Stimulated activated CD4-positive, alpha-beta T cell treated with anti-CD3 and anti-CD28 coated beads, Interleukin-12 subunit alpha, Interleukin-12 subunit beta, amount 100 ng/mL, for 48 hours (primary cell): ENCODE measurements around the gene DIAPH3.

Source experiments
- DNase-seq, 3 donors: peaks; one replicate each; pipeline ENCODE4 v3.0.0-alpha.2; 2020; ENCODE audit warnings: low read depth in 2 of 3, low spot score in 1 of 3

DIAPH3 gene

DNA sequence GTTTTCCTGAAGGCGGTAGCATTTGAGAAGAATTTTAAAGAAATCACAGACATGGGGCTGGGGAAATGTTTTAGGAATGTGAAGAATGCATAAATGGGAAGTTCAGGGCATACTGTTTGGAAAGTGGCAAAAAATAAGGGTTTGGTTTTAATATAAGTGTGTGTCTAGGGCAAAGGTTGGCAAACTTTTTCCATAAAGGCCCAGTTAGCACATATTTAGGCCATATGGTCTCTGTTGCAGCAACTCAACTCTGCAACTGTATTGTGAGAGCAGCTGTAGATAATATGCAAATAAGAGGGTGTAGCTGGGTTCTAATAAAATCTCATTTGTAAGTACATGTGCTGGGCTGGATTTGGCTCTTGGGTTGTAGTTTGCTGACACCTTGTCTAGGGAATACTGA is 521.9 kb downstream of the DIAPH3 start:
- DNase-seq, result no peak

DNA sequence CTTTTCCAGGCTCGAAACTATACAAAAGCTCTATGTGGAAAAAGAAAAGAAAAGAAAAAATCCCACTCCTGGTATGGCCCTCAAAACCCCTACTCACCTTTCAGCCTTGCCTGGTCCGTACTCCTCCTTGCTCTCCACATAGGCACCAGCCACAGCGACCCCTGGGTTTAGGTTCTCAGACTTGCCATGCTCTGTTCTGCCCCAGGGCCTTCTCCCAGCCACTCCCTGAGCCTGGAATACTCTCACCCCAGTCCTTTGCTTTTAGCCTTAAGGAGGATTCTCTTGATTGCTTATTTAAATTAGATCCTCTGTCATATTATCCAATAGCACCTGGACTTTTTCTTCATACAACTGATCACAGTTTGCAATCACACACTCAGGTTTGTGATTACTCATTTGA is 522.5 kb downstream of the DIAPH3 start:
- DNase-seq, result no peak

DNA sequence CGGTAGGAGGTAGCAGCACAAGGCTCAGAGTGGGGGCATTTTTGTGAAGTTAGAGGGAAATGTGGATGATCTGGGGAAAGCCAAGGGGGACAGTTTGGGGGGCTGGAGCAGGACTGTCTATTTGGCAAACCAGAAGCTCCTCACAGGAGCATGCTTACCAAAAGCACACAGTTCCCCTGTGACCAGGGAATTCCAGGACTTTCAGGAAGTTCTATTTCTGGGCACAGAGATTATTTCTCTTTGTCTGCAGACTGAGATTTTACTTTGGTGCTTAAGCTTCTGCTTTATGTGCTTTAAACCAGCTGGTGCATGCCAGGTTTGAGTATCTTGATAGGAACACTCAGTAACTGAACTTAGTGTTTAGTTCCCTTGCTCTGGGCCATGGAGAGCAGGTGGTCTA is 525.3 kb downstream of the DIAPH3 start:
- no peak for DNase-seq

DNA sequence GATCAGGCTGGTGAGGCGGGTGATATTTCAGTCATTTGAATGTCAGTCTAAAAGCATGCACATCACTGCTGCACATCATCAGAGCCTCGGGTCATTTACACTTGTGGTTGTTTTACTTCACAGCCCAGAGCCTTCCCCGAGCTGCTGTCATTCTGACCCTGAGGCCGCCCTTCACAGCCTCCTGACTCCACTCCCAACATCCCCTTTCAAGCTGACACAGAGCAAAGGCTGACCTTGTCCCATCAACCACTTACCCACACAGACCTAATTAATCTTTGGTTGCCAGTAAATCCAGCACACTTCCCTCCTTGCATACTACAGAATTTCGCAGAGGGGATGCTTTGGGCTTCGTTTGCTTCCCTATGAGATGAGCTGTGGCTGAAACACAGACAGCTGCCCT is 528.1 kb downstream of the DIAPH3 start:
- no peak for DNase-seq

DNA sequence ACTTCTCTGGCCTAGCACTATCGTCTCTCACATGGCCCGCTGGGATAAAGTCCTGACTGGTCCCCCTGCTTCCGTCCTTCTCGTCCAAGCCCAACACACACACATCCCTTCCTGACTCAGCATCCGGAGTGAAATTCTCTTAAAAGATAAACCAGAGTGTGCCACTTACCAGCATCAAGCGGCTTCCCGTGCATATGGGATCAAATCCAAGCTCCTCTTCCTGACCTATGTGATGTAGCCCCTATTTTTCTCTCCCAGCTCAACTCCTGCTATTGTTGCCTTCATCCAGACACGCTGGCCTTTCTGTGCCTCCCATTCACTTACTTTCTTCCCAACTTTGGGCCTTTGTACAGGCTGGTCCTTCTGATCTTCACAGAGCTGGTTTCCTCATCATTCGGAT is 530.4 kb downstream of the DIAPH3 start:
- DNase-seq, result no peak

DNA sequence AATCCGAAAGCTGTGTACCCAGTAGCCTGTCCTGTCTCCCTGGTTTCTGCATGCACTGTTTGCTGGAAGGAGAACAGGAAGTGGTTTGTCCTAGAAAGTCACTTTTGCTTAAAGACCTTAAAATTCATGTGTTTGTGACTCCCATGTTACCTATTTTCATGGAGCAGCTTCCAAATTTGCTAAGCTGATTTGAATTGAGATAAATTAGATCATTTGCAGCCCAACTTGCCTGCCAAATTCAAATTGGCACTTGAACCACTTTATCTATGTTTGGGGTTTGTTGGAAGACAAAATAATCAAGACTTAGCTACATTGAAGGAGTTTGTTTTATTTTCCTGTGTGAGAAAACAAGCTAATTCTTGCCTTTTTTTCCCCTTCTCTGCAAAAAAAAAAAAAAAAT is 532.5 kb downstream of the DIAPH3 start:
- DNase-seq, result no peak

DNA sequence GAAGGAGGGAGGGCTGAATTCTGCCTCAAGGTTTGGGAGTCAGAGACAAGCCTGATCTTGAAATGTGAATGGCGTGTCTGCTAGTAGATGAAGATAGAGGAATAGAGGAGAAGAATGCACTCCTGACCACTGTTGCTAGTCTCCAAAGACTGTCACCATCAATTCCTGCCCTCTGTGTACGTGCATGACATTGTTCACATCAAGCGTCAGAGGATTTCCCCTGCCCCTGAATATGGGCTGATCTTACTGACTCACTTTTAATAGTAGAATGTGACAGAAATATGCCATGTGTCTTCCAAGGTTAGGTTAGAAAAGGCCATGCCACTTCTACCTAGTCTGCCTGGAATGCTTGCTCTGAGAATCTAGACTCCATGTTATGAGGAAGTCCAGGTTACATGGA is 538.6 kb downstream of the DIAPH3 start:
- no peak for DNase-seq

DNA sequence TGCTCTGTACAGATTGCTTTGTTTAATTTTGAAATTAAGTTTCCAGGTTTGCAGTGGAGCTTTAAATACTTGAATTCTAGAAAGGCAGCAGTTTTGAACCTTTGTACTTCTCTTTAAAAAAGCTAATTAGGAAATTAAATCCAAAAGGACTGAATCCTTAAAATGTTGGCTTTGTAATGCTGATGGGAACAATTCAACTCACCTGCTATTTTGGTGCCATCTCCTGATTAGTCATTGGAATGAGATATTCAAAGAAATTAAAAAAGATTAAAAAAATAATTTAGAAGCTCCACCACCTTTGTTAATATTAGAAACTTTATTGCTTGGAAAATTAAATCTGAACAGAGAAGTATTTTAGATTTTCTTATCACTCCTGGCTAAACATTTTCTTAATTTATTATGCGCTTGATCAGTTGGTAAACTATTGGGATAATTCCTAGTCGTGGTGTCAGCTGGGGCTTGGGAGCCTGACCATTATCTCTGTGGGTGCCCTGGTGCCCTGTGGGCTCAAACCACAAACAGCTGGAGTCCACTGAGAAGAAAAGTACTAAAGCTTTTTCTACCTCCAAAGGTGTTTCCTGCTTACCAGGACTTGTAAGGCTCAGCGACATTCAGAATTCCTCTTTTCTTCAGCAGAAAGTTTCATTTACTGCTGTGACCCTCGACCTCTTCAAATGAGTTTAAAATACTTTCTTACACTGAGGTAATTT is 540.4 kb downstream of the DIAPH3 start:
- DNase-seq, result no peak

DNA sequence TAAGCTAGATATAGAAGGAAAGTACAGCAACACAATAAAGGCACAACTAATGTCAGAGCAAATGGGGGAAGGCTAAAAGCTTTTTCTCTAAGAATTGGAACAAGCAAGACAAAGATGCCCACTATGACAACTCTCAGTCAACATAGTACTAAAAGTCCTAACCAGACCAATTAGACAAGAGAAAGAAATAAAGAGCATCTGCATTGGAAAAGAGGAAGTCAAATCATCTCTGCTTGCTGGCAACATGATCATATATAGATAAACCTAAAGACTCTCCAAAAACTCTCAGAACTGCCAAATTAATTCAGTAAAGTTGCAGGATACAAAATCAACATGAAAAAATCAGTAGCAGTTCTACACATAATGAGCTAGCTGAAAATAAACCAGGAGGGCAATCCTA is 542.0 kb downstream of the DIAPH3 start:
- DNase-seq, result no peak
